K562 (cell line): Measurements from ENCODE around the gene GJD4. TPM values are rescaled to one million over a fixed set of nuclear protein-coding genes. Genes with fewer than 3 reads are reported as not detected.

Experiments used
- ATAC-seq: fragments of 200-7000 bp; cut with Tn5 transposase; 3 replicates; pipeline ENCODE4 v1.9.1; 2020; ENCODE audit warnings: moderate library complexity
- BruUV-seq: library from RNA; stranded (reverse); fragments of 400-500 nt; replicated peaks from 2 replicates; lab custom pipeline; 2021; lab: Mats Ljungman, UMichigan
- CTCF ChIA-PET: fragments of 300-600 bp; formaldehyde crosslinking; extraction: SDS; loops from one replicate; lab custom pipeline; 2021; ENCODE audit warnings: low intra/inter-chr PET ratio; lab: Yijun Ruan, JAX
- POLR2A ChIA-PET: fragments of 300-600, 350-650 bp; sonication (Branson Sonifier 250); formaldehyde crosslinking; extraction: SDS; loops from one replicate; lab custom pipeline; 2021; ENCODE audit warnings: antibody characterized with exemption, inconsistent platforms; lab: Yijun Ruan, JAX
- DNase-seq, 4 experiments: peaks; one replicate each; pipeline versions ENCODE4 v3.0.0 to v3.0.0-alpha.2; 2011 to 2018; ENCODE audit warnings: low spot score in 3 of 4, mixed read lengths in 3 of 4; ENCODE audit errors: extremely low read depth in 1 of 4
- FAIRE-seq: peaks from 2 replicates; lab custom pipeline; 2011; peaks lifted over from hg19 to GRCh38; lab: Jason Lieb, UNC
- H2AFZ ChIP-seq: 2 replicates; pipeline ENCODE4 v1.6.0; 2011; ENCODE audit warnings: low read depth, low read length, control low read depth, inconsistent platforms
- H3K27ac ChIP-seq: fragments of 200-600 bp; 3 replicates; pipeline ENCODE4 v1.8.0; 2011; ENCODE audit warnings: low read depth, mild to moderate bottlenecking, control low read depth, inconsistent platforms, low read length, moderate library complexity, mixed read lengths; ENCODE audit errors: extremely low read depth
- H3K27me3 ChIP-seq, 2 experiments: fragments of 300-600 bp in 1 of 2; 2 replicates in 1 of 2; 3 replicates in 1 of 2; pipeline versions ENCODE4 v1.6.0 to v1.8.0; 2011; ENCODE audit warnings: inconsistent platforms in 2 of 2, low read length in 2 of 2, mild to moderate bottlenecking in 1 of 2, mixed read lengths in 1 of 2, moderate library complexity in 1 of 2; ENCODE audit not compliant: control insufficient read depth in 2 of 2, insufficient read depth in 2 of 2
- H3K36me3 ChIP-seq: fragments of 300-600 bp; 3 replicates; pipeline ENCODE4 v1.8.0; 2011; ENCODE audit warnings: mild to moderate bottlenecking, low read length, inconsistent platforms; ENCODE audit not compliant: control insufficient read depth, insufficient read depth
- H3K4me1 ChIP-seq, 2 experiments: fragments of 200-600 bp in 1 of 2; replicated peaks in 1 of 2; 2 replicates in 1 of 2; 3 replicates in 1 of 2; pipeline versions ENCODE4 v1.5.1 to v1.8.0; 2011; ENCODE audit warnings: inconsistent platforms in 2 of 2, low read length in 2 of 2, mild to moderate bottlenecking in 1 of 2, mixed read lengths in 1 of 2, moderate library complexity in 1 of 2; ENCODE audit not compliant: control insufficient read depth in 2 of 2, insufficient read depth in 2 of 2
- H3K4me2 ChIP-seq: 2 replicates; pipeline ENCODE4 v1.6.1; 2011; ENCODE audit warnings: low read length, control low read depth, inconsistent platforms, mixed read lengths; ENCODE audit not compliant: insufficient read depth
- H3K4me3 ChIP-seq: fragments of 200-600 bp; sonication (generic), shearing (Covaris generic); 2 replicates; pipeline ENCODE4 v1.5.1; 2016; ENCODE audit warnings: control low read depth, inconsistent platforms
- H3K79me2 ChIP-seq: fragments of 200-600 bp; 3 replicates; pipeline ENCODE4 v1.8.0; 2011; ENCODE audit warnings: low read length, inconsistent platforms; ENCODE audit not compliant: control insufficient read depth, insufficient read depth
- H3K9ac ChIP-seq, 2 experiments: 2 replicates each; pipeline versions ENCODE4 v1.6.0 to v1.6.1; 2011; ENCODE audit warnings: low read depth in 2 of 2, low read length in 2 of 2, control low read depth in 1 of 2, inconsistent platforms in 1 of 2, mild to moderate bottlenecking in 1 of 2, mixed read lengths in 1 of 2; ENCODE audit not compliant: insufficient read depth in 1 of 2
- H3K9me1 ChIP-seq: one replicate; pipeline ENCODE4 v1.6.0; 2011; ENCODE audit warnings: inconsistent platforms, mild to moderate bottlenecking, low read length, moderate library complexity; ENCODE audit not compliant: control insufficient read depth, insufficient read depth
- H3K9me3 ChIP-seq: replicated peaks from 2 replicates; pipeline ENCODE4 v1.5.1; 2011; ENCODE audit warnings: low read depth, low read length, inconsistent platforms; ENCODE audit not compliant: control insufficient read depth, insufficient read depth
- H4K20me1 ChIP-seq: replicated peaks from 2 replicates; pipeline ENCODE4 v1.6.1; 2011; ENCODE audit warnings: low read length, inconsistent platforms, mixed read lengths; ENCODE audit not compliant: control insufficient read depth, insufficient read depth
- CBX5 ChIP-seq: IDR thresholded peaks from 2 replicates; pipeline ENCODE4 v1.6.1; 2014; ENCODE audit warnings: low read depth, borderline replicate concordance
- FOS ChIP-seq: IDR thresholded peaks from 3 replicates; pipeline ENCODE4 v1.6.1; 2011; ENCODE audit not compliant: insufficient read length; ENCODE audit errors: extremely low read depth
- MEIS2 ChIP-seq: fragments of 450-650 bp; IDR thresholded peaks from 2 replicates; pipeline ENCODE4 v1.6.1; 2014; ENCODE audit warnings: mild to moderate bottlenecking; ENCODE audit not compliant: partially characterized antibody
- PHB ChIP-seq: fragments of 250-450 bp; sonication (Bioruptor Pico); IDR thresholded peaks from 2 replicates; pipeline ENCODE4 v1.5.0; 2021
- RBM34 ChIP-seq: fragments of 200-400 bp; formaldehyde crosslinking; IDR thresholded peaks from 2 replicates; pipeline ENCODE4 v1.6.1; 2018; ENCODE audit warnings: low read length, borderline replicate concordance; ENCODE audit not compliant: insufficient read depth
- ZBTB17 ChIP-seq: fragments of 450-650 bp; formaldehyde crosslinking; IDR thresholded peaks from 2 replicates; pipeline ENCODE4 v1.4.0; 2020; ENCODE audit warnings: mild to moderate bottlenecking
- ZC3H11A ChIP-seq: IDR thresholded peaks from 2 replicates; pipeline ENCODE4 v1.6.1; 2012; ENCODE audit warnings: low read depth, low read length, improper control_type of control experiment
- ZFP1 ChIP-seq: fragments of 450-650 bp; formaldehyde crosslinking; IDR thresholded peaks from 2 replicates; pipeline ENCODE4 v1.4.0; 2020; ENCODE audit warnings: mild to moderate bottlenecking, mixed read lengths
- WGBS: fragments of 100-300 bp; shearing (Covaris generic); methylation state at CpG from one replicate; pipeline ENCODE4 v1.1.6; 2016; ENCODE audit warnings: low coverage, mixed read lengths; ENCODE audit not compliant: insufficient coverage; ENCODE audit errors: missing lambda C conversion rate; 5-methylcytosine and 5-hydroxymethylcytosine counted together
- in situ Hi-C: fragments of 300-500 bp; cut with MboI; formaldehyde crosslinking; loops from 4 replicates; pipeline ENCODE4 v1.15.0; 2018; ENCODE audit warnings: inconsistent platforms, mixed read lengths
- intact Hi-C: fragments of 100-400 bp; cut with micrococcal nuclease; formaldehyde crosslinking; loops from 2 replicates; pipeline ENCODE4 v1.14.2; 2022
- polyA plus RNA-seq, 8 experiments: library from polyadenylated mRNA; depleted of rRNA in 4 of 8; stranded (reverse) in 5 of 8; unstranded in 3 of 8; fragments of >200 nt; fragmentation: Nextera tagmentation in 2 of 8; fragmentation: Illumina TruSeq in 1 of 8; extraction: Ambion mirVana in 2 of 8; extraction: Trizol in 1 of 8; gene quantifications; 2 replicates each; pipeline versions ENCODE4 v1.2.1 to v1.2.3, GENCODE V29; 2011 to 2014; ENCODE audit warnings: inconsistent platforms in 1 of 8, missing spikeins in 1 of 8
- total RNA-seq, 7 experiments: library from RNA; depleted of rRNA in 6 of 7; stranded (reverse); fragments of >200 nt in 6 of 7; fragmentation: Illumina TruSeq in 2 of 7; extraction: Trizol in 2 of 7; gene quantifications; 2 replicates each; pipeline versions ENCODE4 v1.2.1 to v1.2.3, GENCODE V29; 2011 to 2021; ENCODE audit warnings: low replicate concordance in 1 of 7
- TF ChIP-seq, protein P1 (sequence below): fragments of 250-450 bp; sonication (Bioruptor Pico); IDR thresholded peaks from 2 replicates; pipeline ENCODE4 v1.5.0; 2021; ENCODE audit warnings: mild to moderate bottlenecking, borderline replicate concordance
- TF ChIP-seq, protein P2 (sequence below): sonication (generic); formaldehyde crosslinking; IDR thresholded peaks from 2 replicates; pipeline ENCODE4 v1.5.0; 2020; ENCODE audit warnings: missing genetic modification reagents
- TF ChIP-seq, protein P3 (sequence below), 2 experiments: IDR thresholded peaks; 2 replicates each; pipeline ENCODE4 v1.6.1; 2011; ENCODE audit warnings: borderline replicate concordance in 1 of 2, control low read depth in 1 of 2, low read depth in 1 of 2, low read length in 1 of 2, mild to moderate bottlenecking in 1 of 2, mixed read lengths in 1 of 2, moderate library complexity in 1 of 2; ENCODE audit not compliant: insufficient read depth in 1 of 2, insufficient read length in 1 of 2, poor library complexity in 1 of 2, severe bottlenecking in 1 of 2; ENCODE audit errors: extremely low read depth in 1 of 2
- TF ChIP-seq, protein P4 (sequence below): fragments of 250-450 bp; sonication (Bioruptor Pico); IDR thresholded peaks from 2 replicates; pipeline ENCODE4 v1.9.0; 2021; ENCODE audit warnings: mild to moderate bottlenecking, inconsistent platforms

GJD4 gene
- total and polyA plus RNA-seq, 9 of the 15 experiments (the other 6 are each of a cell fraction or from before 2014, with no cell fraction given), result not detected

DNA sequence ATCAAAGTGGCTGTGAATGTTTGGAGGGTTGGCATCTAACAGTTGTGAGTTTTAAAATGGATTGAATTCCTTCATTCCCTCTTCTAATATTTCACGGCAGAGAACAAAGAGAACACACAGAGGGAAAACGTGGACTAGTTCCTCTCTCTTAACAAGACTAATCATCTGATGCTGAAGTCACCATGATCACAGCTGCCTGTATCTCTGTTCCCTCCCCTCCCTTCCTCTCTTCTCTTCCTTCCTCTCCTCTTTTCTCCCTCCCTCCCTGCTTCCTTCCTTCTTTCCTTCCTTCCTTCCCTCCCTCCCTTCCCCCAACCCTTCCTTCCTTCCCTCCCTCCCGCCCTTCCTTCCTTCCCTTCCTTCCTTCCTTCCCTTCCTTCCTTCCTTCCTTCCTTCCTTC, 10.0 kb upstream of the GJD4 start:
- Histone ChIP-seq H3K4me1 (no peaks in the 10 kb centered on the region), H2AFZ (no peak overlapping the region), H3K9ac (no peak overlapping the region), H4K20me1 (no peaks in the 10 kb centered on the region), H3K79me2 (no peaks in the 10 kb centered on the region), H3K36me3 (no peaks in the 10 kb centered on the region), H3K9me3 (no peaks in the 10 kb centered on the region), H3K27ac (no peak overlapping the region), H3K9me1 (no peaks in the 10 kb centered on the region), H3K27me3 (peaks cover 18 to 34% of the 10 kb centered on the region in 2 experiments), H3K4me2 (no peak overlapping the region), H3K4me3 (no peak overlapping the region)
- POLR2A ChIA-PET, result no interaction called here
- in situ Hi-C loops, result no loop called here
- intact Hi-C loops, result no loop called here
- 3% methylated on average over 3 of the region's 3 CpGs for WGBS
- no peak for FAIRE-seq
- ATAC-seq, result no peak
- CTCF ChIA-PET, result no interaction called here
- DNase-seq, result no peak
- no TSS peak for BruUV-seq
- TF ChIP-seq ZC3H11A (no peak), MEIS2 (no peak), PHB (CRISPR knock-in tag) (no peak), ZBTB17 (CRISPR knock-in tag) (no peak), FOS (no peak), RBM34 (no peak), ZFP1 (CRISPR knock-in tag) (no peak), CBX5 (no peak)
- TF ChIP-seq, protein P1, sequence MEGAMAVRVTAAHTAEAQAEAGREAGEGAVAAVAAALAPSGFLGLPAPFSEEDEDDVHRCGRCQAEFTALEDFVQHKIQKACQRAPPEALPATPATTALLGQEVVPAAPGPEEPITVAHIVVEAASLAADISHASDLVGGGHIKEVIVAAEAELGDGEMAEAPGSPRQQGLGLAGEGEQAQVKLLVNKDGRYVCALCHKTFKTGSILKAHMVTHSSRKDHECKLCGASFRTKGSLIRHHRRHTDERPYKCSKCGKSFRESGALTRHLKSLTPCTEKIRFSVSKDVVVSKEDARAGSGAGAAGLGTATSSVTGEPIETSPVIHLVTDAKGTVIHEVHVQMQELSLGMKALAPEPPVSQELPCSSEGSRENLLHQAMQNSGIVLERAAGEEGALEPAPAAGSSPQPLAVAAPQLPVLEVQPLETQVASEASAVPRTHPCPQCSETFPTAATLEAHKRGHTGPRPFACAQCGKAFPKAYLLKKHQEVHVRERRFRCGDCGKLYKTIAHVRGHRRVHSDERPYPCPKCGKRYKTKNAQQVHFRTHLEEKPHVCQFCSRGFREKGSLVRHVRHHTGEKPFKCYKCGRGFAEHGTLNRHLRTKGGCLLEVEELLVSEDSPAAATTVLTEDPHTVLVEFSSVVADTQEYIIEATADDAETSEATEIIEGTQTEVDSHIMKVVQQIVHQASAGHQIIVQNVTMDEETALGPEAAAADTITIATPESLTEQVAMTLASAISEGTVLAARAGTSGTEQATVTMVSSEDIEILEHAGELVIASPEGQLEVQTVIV (CRISPR knock-in tag), result no peak
- TF ChIP-seq, protein P2, sequence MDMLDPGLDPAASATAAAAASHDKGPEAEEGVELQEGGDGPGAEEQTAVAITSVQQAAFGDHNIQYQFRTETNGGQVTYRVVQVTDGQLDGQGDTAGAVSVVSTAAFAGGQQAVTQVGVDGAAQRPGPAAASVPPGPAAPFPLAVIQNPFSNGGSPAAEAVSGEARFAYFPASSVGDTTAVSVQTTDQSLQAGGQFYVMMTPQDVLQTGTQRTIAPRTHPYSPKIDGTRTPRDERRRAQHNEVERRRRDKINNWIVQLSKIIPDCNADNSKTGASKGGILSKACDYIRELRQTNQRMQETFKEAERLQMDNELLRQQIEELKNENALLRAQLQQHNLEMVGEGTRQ (CRISPR knock-in tag), result no peak
- TF ChIP-seq, protein P3, sequence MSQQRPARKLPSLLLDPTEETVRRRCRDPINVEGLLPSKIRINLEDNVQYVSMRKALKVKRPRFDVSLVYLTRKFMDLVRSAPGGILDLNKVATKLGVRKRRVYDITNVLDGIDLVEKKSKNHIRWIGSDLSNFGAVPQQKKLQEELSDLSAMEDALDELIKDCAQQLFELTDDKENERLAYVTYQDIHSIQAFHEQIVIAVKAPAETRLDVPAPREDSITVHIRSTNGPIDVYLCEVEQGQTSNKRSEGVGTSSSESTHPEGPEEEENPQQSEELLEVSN (IDR thresholded peaks at IDR 0.05; ENCODE audit: borderline replicate concordance in 1 of 2, extremely low read depth in 1 of 2, insufficient read depth in 1 of 2, insufficient read length in 1 of 2, low read depth in 1 of 2, low read length in 1 of 2, poor library complexity in 1 of 2, severe bottlenecking in 1 of 2), result no peak
- TF ChIP-seq, protein P4, sequence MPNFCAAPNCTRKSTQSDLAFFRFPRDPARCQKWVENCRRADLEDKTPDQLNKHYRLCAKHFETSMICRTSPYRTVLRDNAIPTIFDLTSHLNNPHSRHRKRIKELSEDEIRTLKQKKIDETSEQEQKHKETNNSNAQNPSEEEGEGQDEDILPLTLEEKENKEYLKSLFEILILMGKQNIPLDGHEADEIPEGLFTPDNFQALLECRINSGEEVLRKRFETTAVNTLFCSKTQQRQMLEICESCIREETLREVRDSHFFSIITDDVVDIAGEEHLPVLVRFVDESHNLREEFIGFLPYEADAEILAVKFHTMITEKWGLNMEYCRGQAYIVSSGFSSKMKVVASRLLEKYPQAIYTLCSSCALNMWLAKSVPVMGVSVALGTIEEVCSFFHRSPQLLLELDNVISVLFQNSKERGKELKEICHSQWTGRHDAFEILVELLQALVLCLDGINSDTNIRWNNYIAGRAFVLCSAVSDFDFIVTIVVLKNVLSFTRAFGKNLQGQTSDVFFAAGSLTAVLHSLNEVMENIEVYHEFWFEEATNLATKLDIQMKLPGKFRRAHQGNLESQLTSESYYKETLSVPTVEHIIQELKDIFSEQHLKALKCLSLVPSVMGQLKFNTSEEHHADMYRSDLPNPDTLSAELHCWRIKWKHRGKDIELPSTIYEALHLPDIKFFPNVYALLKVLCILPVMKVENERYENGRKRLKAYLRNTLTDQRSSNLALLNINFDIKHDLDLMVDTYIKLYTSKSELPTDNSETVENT (CRISPR knock-in tag), result no peak
